HG03520 (cell line): ENCODE measurements around the gene SHANK1.
"Not testable (repeated sequence)": the region's sequence is repeated elsewhere in the genome, so short reads cannot be mapped to it uniquely, and the experiment has no call there.

Source experiments
- ATAC-seq: cut with Tn5 transposase; IDR thresholded peaks from one replicate; pipeline ENCODE4 v1.9.1; 2021; ENCODE audit warnings: mild to moderate bottlenecking, moderate library complexity; ENCODE audit not compliant: unreplicated experiment

Gene SHANK1

DNA sequence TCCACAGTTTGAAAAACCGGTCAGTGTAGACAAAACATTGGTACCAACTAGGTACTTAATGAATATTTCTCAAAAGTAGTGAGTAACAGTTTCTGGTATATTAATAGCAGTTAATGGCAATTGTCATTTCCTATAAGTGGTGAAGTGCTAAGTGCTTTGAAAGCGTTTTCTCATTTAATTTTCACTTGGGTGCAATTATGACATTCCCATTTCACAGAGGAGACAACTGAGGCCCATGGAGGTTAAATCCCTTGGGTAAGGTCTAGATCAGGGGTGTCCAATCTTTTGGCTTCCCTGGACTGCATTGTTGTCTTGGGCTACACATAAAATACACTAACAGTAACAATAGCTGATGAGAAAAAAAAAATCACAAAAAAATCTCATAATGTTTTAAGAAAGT, 79.2 kb downstream of the SHANK1 start:
- no peak for ATAC-seq

DNA sequence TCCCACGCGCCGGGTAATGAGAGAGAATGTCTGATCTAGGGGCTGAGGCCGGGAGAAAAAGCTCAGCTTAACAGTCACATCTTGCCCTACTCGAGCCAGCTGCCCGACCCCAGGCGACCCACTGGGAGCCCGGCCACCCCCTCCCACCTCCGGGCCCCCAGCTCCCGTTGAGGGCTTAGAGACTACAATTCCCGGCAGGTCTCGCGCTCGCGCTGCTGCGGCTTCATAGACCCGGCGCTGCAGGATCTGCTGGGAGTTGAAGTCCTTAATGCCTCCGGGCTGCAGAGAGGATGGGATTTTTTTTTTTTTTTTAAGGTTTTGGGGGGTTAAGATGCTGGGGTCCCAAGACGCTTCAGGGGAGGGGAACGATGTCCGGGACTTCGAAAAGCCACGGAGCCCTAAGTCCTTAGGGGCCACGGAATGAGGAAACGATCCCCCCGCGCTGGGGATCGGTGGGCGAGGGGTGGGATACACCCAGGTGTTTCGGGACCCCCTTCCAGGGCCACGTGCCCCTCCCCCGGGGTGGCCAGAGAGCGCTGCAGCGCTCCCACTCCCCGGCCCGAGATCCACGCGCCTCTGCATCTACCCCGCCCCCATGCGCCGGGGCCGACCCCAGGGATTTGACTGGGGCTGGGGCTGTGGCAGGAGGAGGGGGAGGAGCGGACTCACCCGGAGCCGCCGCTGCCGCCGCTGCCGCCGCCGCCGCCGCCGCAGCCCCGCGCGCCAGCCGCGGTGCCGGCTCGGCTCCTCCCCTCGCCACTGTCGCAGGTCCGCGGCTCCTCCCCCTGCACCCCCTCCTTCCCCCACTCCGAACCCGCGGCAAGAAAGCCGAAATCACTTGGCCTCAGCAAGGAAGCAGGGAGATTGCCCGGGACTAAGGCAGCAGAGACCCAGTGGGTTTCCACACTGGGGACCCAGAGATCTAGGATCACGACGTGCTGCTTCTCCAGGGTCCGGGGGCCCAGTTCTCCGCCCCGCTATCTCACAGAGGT, 80.2 kb downstream of the SHANK1 start, which contains the start of gene SYT3:
TSS of gene SYT3 (minus strand) at position 761 of the 992 bp plus-strand sequence. CDS start 2,470 bp downstream, outside the sequence.
- no peak for ATAC-seq

DNA sequence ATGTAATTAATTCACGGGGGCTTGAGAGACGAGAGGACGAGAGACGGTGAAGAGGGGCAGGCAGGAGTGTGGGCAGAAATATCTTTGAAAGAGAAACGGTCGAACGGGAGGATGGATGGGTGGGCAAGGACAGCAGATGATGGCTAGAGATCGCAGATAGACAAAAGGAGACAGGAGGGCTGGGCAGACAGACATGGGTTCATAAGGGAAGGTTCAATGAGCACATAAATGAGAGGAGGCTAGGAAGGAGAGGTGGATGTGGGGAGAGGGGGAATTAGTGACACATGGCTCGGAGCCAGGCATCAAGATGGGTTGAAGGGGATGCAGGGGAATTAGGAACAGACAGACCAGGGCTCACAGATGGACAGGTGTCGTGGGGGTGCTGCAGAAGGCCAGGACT, 81.0 kb downstream of the SHANK1 start:
- ATAC-seq: no peak

DNA sequence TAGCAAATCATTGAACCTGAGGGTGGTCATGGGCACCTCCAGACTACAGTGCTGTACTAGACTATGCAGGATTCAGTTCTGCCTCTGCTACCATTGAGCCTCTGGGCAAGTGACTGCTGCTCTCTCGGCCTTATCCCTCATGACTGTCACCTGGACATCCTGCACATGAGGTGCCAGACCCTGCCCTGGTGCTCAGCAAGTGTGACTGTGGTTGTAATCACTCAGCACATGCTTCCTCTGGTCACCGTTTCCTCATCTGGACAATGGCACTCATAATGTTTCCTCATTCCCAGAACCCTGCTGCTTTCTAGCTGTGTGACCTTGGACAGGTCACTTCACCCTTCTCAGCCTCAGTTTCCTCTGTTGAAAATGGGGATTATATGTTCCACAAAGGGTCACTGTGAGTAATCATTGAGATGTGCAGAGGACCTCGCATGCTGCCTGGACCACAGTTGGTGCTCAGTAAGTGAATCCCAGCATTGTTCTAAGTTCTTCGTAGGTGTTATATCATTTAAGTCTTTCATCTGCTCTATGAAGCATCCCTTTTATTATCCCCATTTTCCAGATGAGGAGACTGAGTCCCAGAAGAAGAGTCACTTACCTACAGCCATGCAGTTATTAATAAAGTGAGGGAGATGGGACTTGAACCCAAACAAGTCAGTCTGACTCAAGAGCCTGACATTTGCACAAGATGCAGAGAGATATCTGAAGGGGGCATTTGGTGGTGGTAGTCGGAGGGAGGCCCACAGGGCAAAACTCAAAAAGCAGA, 83.1 kb downstream of the SHANK1 start:
- no peak for ATAC-seq

DNA sequence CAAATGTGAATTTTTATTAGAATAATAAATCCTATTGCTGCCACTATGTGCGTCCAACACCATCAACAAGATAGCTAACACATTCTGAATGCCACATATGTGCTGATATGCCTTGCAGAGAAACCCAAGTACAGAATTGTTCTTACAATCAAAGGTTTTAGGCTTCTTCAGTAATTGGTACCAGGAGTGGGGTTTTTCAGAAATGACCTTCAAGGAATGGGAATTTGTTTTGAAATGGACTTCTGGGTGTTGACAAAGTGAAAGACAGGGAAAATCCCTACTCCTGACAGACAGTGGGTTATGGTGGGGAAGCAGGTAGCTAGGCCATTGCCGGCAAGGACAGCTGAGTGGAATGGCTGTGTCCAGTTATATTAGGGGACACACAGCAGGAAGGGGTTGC, 85.6 kb downstream of the SHANK1 start:
- no peak for ATAC-seq

DNA sequence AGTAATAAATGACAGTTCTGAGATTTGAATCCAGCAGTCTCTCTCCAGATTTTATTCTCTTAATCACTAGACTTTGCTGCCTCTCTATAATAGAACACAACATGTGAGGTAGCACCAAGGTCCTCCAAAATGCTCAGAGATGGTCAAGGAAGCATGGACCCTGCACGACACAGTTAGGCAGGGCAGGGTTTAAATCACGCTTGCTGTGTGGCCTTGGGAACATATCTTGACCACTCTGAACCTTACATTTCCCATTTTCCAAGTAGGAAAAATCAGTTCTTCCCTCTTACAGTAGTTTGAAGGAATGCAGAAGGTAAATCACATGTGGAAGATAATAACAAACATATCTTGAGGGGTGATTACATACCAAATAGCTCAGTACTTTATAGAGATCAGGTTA, 86.2 kb downstream of the SHANK1 start:
- ATAC-seq: no peak

DNA sequence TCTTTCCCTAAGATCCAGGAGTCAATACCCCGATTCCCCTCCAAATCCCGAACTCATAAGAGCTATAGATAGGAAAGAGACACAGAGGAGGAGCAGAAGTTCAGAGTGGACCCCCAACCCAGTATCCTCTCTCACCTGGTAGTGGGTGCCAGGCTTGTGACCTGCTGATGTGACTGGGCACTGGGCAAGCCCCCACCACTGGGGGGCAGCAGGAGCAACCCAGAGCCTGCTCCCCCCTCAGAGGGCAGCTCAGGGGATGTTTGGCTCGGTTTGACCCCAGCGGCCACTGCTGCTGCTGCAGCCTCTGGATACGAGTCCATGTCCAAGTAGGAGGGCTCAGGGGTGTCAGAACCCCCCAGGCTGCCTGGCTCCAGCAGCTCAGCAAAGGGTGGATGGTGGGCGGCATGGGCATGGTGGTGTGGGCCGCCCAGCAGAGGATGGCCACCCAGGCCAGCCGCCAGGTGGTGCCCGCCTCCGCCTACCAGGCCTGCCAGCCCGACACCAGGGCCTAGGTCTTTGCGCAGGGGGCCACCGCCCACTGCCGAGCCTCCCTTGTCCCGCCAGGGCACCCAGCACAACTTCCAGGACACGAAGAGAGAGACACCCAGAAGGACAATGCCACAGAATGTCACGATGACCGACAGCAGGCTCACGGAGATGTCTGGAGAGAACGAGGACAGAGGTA, 87.3 kb downstream of the SHANK1 start:
- ATAC-seq: no peak

DNA sequence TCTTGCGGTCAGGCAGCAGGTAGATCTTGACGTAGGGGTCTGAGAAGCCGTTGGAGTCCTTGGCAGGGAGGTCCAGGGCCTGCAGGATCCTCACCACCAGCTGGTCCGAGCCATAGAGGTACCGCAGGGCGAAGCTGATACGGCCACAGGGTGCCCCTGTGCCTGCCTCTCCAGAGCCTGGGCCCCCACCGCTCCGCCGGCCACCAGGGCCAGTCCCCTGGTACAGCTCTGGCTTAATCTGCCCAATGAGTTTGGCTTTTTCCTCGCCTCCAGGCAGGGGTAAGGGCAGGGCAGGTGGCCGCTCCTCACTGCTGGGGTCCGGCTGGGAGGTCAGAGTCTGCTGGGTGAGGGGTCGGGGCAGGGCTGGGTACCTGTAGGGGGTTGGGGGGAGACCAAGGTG, 89.8 kb downstream of the SHANK1 start:
- ATAC-seq: no peak

DNA sequence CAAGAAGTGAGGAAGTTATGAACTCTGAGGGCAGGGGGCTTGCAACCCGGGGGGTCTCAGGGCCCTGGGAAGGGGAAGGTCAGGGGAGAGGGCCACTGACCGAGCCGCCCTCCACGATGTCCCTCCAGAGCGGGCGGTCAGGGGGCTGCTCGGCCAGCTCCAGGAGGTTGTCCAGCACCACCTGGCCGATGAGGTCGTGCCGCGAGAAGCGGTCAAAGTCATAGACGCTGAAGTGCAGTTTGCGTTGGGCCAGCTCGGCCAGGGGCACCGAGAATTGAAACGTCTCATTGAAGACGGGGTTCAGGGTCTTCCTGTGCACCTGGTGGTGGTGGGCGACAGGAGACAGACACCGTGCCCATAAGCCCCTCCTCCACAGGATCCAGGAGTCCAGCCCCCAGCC, 90.4 kb downstream of the SHANK1 start:
- no peak for ATAC-seq

DNA sequence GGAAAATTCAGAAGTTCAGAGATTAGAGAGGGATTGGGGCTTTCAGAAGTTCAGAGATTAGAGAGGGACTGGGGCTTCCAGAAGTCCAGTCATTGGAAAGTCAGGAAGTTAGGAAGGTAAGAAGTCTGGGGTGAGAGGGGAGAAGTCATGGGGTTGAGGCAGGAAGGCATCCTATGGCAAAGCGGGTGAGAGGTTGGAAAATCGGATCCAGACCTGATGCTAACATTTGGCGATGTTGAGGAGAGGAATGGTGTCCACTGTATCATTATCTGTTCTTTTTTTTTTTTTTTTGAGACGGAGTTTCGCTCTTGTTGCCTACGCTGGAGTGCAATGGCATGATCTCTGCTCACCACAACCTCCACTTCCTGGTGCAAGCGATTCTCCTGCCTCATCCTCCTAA, 91.1 kb downstream of the SHANK1 start:
- ATAC-seq: no peak

DNA sequence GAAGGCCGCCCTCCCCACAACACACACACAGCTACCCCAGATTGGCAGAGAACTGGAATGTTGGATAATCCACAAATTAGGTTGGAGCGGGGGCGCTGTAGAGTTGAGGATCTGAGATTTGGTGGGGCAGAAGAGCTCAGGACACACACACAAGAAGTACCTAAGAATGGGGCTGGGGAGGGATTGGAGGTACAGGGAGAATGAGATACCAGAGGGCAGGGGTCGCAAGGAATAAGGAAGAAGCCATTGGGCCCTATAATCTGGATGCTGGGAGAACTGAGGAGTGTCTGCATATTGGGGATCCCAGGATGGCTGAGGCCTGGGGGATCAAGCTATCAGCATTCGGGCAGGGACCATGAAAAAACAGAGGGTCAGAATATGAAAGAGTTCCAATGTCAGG, 91.5 kb downstream of the SHANK1 start:
- ATAC-seq: no peak

DNA sequence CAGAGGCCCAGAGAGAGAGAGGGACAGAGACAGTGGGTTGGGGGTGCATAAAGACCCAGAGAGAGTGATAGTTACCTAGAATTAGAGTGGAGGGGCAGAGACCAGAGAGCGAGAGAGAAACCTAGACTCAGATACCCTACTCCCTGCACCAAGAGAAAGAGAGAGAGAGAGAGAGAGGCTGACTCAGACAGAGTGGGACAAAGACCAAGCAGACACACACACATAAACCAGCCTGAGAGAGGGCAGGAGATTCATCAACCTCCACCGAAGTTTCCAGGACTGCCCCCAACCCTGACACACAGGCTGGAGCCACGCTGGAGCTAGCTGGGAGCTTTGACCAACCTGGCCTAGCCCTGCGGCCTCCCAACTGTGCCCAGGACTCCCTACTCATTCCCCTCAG, 92.8 kb downstream of the SHANK1 start:
- ATAC-seq: no peak

DNA sequence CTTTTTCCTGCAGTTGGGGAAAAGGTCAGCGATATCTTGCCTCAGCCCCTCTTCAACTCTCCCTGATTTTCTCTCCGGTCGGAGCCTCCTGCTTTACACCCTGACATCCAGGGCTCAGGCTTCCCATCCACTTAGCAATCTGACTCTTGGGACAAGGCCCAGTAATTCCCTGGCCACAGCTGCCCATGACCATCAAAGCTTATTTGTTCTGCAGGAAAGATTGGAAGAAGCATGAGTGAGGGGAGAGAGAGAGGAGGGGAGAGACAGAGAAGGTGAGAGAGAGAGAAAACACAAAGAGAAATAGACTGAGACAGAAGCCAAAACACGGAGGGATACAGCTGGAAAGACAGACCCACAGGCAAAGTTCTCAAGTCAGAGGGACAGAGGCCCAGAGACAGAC, 93.6 kb downstream of the SHANK1 start:
- no peak for ATAC-seq

DNA sequence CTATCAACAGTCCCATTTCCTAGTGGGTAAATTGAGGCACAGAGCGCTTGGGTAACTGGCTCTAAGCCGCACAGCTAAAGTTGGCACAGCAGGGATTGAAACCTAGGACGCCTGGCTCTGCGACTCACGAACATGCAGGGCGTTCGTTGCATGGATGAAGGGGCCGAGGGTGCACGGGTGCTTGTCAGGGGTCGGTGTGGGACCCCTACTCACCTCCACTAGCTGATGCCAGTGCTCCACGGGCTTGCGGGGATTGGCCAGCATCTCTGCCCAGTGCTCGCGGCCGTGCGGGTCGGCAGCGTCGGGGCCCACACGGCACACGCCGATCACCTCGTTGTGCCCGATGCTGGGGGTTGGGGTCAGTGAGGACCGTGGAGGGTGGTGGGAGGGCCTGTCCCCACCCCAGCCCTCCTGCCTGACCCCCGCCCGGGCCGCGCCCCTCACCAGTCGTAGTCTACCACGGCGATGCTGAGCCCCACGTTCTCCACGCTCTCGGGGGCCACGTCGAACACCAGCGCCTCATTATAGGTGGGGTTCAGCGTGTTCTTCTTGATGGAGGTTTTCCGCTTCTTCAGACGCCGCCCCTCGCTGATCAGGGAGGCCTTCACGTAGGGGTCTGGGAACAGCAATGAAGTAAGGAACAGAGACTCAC, 94.5 kb downstream of the SHANK1 start:
- no peak for ATAC-seq

DNA sequence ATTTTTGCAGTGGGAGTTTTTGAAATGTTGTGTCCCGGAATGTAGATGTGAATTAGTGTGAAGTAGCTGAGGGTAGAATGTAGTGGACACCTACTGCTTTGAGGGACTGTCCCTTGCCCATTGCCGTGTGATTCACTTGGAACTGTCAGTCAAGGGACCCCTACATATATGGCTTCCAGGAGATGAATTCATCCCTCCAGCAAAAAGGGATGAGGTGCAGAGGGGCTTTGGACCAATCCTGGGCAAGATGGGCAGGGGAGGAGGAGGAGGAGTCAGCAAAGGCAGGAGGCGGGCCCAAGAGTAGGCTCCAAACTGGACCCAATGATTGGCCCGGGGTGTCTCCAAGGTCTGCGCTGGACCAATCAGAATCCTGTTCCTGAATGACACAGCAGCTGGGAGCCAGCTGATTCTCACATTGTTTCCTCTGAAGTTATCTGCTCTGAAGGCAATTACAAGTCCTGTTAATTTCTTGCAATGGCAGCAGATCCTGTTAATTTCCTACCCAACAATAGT, 99.2 kb downstream of the SHANK1 start:
- ATAC-seq: not testable (repeated sequence)

DNA sequence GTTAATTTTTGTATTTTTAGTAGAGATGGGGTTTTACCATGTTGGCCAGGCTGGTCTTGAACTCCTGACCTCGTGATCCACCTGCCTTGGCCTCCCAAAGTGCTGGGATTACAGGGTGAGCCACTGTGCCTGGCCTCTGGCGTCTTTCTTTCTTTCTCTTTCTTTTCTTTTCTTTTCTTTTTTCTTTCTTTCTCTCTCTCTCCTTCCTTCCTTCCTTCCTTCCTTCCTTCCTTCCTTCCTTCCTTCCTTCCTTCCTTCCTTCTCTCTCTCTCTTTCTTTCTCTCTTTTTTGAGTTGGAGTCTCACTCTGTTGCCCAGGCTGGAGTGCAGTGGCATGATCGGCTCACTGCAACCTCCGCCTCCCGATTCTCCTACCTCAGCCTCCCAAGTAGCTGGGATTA, 100.4 kb downstream of the SHANK1 start:
- ATAC-seq: not testable (repeated sequence)

DNA sequence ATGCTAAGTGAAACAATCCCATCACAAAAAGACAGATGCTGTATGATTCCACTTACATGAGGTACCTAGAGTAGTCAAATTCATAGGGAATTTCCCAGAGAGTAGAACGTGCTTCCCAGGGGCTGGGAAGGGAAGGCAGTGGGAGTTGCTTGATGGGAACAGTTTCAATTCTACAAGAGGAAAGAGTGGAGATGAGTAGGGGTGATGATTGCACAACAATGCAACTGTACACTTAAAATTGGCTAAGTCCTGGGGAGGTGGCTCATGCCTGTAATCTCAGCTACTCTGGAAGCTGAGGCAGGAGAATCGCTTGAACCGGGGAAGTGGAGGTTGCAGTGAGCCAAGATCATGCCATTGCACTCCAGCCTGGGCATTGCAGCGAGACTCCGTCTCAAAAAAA, 101.2 kb downstream of the SHANK1 start:
- not testable (repeated sequence) for ATAC-seq

DNA sequence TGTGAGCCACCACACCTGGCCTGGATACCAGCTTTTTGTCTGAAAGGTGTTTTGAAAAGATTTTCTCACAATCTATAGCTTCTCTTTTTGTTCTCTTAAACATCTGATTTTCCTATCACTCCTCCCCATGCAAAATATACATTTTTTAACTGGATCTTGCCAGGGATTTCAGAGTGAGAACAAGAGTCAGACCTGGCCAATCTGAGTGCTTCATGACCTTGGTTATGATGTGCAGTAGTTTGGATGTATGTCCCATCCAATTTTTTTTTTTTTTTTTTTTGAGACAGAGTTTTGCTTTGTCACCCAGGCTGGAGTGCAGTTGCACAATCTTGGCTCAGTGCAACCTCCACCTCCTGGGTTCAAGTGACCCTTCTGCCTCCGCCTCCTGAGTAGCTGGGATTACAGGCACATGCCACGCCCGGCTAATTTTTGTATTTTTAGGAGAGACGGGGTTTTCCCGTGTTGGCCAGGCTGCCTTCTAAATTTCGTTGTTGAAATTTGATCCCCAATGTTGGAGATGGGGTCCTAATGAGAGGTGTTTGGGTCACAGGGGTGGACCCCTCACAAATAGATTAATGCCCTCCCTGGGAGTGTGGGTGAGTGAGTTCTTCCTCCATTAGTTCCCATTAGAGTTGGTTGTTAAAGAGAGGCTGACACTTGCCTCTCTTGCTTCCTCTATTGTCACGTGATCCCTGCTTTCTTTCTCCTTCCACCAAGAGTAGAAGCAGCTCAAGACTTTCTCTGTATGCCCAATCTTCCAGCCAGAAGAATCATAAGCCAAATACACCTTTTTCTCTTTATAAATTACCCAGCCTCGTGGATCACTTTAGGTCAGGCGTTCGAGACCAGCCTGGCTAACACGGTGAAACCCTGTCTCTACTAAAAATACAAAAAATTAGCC, 106.8 kb downstream of the SHANK1 start:
- not testable (repeated sequence) for ATAC-seq
